HG02642 (cell line): ENCODE measurements around the gene DNAJC19.

Source experiments
- ATAC-seq: cut with Tn5 transposase; IDR thresholded peaks from one replicate; pipeline ENCODE4 v1.9.1; 2021; ENCODE audit warnings: mild to moderate bottlenecking; ENCODE audit not compliant: unreplicated experiment, poor library complexity

DNAJC19 gene

GRCh38 chr3:180962530-180962929 is 27.0 kb downstream of the DNAJC19 start:
- no peak for ATAC-seq

GRCh38 chr3:180961552-180961951 is 28.0 kb downstream of the DNAJC19 start:
- ATAC-seq = no peak

- ATAC-seq = no peak
Measured at GRCh38 chr3:180961087-180961486, 28.4 kb downstream of the DNAJC19 start.

- peak; percentile 52 for ATAC-seq
Measured at GRCh38 chr3:180959691-180960090, 29.8 kb downstream of the DNAJC19 start.

- peak; percentile 65 for ATAC-seq
Measured at GRCh38 chr3:180947761-180948390, 41.7 kb downstream of the DNAJC19 start.

- no peak for ATAC-seq
Measured at GRCh38 chr3:180940826-180941225, 48.7 kb downstream of the DNAJC19 start.

- ATAC-seq = no peak
Measured at GRCh38 chr3:180934638-180935037, 54.9 kb downstream of the DNAJC19 start.
